GM12874 (cell line): ENCODE data around the gene BCOR.

Experiments
- TF ChIP-seq, protein P1 (sequence below): IDR thresholded peaks from 2 replicates; pipeline ENCODE4 v1.5.1; 2011; ENCODE audit warnings: low read depth, mild to moderate bottlenecking, control low read depth, low read length, moderate library complexity; ENCODE audit not compliant: insufficient read depth

BCOR gene

DNA sequence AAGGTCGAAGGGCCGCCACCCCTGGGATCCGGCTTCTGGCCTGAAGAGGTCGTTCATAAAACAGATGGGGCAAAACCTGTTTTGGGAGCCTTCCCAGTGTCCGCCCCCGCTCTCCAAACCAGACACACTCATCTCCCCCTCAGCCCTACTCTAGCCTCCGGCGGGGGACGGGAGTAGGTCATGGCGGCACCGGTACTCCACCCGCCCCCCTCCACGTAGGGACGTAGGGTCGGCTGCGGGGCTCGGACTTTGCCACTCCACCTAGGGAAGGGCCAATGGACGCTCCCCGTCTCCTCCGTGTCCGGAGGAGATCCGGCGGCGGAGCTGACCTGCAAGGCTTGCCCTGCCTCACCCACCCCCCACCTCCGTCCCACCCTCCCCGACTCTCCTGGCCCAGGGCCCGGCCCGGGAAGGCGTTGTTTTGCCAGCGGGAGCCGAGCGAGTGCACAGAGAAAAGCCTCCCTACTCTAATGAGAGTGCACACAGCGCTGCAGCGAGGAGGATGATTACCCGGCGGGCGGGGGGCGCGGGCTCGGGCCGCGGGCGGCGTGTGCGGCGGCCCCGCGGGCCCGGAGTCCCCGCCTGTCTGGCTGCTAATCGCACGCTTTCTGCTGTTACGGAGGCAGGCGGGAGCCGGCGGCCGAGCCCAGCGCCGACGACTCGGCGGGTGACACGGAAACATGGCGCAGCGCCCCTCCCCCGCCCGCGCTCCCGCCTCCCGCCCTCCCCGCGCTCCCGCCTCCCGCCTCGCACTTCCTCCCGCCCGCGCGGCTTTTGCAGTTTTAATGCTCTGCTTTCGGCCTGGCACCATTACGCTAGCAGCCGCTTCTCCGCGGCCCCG lies 8.3 kb upstream of the BCOR start:
- TF ChIP-seq, protein P1, sequence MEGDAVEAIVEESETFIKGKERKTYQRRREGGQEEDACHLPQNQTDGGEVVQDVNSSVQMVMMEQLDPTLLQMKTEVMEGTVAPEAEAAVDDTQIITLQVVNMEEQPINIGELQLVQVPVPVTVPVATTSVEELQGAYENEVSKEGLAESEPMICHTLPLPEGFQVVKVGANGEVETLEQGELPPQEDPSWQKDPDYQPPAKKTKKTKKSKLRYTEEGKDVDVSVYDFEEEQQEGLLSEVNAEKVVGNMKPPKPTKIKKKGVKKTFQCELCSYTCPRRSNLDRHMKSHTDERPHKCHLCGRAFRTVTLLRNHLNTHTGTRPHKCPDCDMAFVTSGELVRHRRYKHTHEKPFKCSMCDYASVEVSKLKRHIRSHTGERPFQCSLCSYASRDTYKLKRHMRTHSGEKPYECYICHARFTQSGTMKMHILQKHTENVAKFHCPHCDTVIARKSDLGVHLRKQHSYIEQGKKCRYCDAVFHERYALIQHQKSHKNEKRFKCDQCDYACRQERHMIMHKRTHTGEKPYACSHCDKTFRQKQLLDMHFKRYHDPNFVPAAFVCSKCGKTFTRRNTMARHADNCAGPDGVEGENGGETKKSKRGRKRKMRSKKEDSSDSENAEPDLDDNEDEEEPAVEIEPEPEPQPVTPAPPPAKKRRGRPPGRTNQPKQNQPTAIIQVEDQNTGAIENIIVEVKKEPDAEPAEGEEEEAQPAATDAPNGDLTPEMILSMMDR, result no peak

DNA sequence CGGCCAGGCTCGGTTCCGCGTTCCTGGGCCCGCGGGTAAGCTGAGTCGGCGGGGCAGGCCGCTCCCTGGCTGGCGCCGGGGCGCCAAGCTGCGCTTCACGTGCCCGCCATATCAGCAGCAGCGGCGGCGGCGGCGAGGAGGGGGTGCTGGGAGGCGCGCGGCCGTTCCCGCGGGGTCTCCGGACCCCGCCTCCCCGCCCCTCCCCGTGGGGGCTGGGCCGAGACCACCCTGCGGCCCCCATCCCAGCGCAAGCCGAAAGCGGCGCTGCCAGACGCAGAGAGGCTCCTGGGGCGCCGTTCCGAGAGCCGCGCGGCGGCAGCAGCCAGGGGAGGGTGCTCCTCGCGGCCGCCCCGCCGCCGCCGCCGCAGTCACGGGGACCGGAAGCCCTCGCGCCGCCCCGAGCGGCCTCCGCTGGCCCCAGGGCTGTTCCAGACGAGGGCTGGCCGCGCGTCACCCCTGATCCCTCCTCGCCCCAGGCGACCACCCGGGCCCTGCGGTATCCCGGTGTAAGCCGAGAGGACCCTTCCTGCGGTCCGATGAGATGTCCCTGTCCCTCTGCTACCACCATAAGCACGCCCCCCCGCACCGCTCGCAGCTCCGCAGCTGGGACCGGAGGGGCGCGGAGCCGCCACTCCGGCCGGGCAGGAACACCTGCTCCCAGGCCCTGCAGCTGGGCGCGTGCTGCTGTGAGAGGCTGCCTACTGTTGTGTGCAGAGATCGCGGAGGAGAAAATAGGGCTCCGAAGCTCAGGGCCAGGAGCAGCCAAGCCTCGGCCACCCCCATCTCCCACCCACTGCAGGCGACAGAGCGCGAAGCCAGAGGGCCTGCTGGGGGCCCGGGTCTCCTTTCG lies 7.5 kb upstream of the BCOR start:
- TF ChIP-seq, protein P1, result no peak

DNA sequence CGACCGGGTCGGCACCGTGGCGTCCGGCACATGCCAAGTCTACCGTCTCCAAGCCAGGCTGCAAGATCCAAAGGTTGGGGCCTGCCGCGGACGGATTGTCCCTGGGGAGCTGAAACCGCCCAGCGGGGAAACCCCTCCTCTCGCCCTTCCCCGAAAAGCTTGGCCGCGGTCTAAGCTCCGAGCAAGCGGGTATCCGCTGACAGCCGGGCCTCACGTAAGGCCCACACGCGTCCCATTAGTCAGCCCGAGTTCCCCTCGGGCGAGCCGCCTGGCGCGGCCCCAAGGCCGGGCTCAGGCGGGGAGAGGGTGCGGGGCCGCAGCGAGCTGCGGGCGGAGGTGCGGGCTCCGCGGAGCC lies 6.8 kb upstream of the BCOR start:
- TF ChIP-seq, protein P1, result no peak

DNA sequence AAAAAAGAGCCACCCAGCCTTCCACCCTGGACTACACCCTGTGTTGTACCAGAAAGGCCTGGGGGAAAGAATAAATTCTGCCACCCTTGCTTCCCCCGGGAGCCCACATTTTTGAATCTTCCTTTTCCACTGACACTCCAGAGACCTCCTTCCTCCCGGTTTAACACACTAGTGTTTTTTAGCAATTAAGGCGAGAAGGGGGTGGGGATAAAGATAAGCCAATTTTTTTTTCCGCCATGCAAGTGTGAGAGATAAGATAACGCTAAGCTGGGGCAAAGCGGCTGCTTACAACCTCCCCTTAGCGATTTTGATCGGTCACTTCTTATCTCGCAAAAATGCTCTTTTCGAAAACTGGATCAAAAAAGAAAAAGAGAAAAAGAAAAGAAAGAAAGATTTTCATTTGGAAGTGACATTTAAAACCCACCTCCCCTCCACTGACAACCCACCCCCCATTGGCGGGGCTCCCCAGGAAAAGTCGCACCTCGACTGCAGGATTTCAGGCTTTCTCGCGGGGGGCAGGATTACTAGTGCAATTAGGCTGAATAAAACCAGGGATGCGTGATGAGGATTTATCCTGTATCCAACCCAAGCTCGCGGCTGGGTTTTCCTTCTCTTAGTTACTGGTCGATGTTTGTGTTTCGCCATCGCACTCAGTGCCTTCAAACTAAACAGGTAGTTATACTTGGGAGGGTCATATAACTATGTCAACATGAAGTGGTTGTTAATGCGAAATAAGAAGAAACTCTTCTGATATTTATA lies 6.0 kb upstream of the BCOR start:
- TF ChIP-seq, protein P1, result no peak

DNA sequence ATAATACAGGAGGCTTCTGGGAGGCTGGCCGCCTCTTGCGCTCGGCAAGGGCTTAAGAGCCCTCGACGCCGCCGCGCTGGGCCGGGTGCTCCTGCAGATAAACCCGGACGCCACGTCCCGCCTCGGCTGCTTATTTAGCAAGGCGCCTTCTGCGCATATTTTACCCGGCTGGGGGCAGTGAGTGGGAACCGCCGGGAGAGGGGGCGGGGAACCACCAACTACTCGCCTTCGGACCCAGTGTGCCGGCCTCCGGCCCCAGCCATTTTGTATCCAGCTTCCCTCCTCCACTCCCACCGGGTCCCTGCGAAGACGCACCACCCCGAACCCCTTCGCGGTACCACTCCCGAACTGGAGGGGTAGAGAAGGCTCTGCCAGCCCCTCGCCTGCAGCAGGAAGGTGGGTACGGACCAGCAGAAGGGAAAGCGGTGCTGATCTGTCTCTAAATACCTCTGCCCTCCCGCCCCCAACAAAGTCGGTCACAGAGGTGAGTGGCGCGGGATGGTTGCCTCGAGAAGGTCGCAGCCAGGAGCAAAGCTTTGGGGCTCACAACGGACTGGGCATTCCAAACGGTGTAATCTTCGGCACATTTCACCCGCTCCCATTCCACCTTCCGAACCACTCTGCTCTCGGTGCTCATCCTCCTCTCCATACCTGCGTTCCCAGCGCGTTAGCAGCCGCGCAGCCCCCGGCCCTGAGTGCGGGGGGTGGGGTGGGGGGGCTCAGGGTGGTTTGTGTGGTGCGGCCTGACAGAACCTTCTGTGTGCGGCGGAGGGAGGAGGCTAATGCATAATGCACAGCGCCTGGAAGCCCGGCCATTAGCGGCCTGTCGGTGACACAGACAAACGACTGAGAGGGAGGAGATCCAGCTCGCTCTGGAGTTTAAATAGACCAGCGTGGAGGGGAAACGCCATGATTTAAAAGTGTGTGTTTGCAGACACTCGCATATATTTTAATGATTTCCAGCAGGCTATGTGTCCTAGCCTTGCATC lies 4.9 kb upstream of the BCOR start:
- TF ChIP-seq, protein P1, result no peak

DNA sequence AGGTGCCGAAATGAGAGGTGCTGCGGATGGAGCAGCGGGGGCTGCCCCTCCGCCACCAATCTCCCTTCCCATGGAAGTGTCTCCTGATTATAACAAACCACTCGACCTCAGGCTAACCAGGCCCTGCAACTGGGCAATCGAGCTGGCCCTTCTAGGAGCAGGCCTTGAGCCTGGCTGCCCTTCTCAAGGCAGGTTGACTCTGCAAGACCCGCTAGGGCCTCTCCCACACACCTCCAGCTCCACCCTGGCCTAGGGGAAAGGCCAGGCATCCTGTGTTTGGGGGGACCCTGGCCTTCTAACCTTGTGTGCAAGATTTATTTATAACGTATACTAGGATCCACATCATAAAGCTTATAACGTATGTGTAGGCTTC lies 3.7 kb upstream of the BCOR start:
- TF ChIP-seq, protein P1, result no peak
